SIG-M5 (cell line): ENCODE results near the gene MICAL2.

Experiments used
- DNase-seq: peaks from one replicate; lab custom pipeline; 2025; lab: John Stamatoyannopoulos, UW

MICAL2 gene

GRCh38 chr11:12076840-12077534 lies 33.4 kb upstream of the MICAL2 start:
- DNase-seq = no peak

DNA sequence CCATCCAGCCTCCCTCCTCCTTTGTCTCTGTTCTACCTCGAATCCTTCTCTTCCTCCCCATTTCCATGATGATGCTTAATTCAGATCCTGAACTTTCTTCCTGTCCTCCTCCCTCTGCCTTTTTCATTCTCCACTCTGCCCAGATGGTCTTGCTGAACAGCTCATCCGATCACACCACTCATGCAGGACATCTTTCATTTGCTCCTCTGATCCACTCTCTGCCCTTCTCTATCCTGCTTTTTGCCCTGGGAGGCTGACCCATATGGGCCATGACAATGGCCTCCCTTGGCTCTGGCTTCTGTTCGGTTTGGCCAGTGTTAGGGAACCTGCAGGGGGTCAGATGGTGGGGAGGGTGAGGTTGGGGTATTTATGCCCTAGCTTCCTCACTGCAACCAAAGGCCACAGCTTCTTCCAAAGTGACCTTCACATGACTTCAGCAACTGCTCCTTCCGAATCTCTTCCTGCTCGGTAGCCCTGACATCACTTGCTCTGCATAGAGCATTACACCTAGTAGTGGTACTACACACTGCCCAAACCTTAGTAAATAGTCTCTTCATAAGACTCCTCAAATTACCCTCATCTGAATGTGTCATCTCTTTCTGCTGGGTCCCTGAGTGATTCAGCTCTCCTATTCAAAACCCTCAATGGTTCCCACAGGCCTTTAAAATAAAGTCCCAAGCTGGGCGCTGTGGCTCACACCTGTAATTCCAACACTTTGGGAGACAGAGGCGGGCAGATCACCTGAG lies 32.7 kb upstream of the MICAL2 start:
- DNase-seq = no peak

DNA sequence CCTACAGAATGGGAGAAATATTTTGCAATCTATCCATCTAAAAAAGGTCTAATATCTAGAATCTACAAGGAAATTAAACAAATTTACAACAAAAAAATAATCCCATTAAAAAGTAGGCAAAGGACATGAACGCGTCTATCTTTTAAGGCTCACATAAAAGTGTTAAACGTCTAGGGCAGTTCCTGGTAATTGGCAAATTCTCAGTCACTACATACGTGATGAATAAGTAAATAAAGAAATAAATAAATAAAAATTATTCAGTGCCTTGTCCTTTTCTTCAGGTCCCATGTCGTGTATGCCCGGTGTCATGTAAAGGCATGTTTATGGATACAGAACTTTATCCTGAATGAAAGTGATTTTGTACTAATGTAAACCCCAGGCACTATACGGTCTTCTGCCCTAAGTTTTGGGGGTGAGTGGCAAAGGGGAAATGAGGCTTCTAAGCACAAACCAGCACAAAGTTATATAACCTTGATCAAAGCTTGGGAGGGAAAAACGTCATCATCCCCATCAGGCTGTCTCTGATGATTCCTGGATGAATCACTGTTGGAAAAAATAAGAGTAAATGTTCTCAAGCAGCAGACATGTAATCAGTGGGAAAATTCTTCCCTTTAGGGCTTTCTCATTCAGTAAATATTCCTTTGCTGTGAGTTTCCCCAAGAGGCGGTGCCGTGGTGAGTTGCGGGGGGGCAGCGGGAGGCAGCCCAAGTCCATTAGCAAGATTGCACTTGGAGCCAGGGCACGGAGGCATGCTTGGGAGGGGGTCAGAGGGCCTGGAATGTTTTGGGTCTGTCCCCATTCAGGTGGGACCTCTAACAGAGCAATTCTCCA lies 30.4 kb upstream of the MICAL2 start:
- no peak for DNase-seq

DNA sequence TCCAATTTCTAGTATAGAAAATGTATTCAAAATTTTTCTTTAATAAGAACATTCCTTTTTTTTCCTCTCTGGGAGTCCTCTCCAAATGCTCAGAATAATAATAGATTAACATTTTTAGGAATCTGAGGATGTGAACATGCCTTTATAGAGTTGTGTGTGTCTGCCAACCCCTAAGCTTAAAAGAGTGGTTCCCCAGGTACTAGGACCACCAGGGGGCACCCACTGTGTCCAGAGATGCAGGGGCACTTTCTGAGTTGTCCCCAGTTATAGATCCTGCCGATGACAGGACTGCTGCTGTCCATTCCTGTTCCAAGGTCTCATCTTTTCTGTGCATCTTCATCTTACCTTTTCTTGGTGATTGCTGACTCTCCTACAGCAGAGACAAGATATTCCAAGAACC lies 27.0 kb upstream of the MICAL2 start:
- DNase-seq = no peak

GRCh38 chr11:12084256-12084655 lies 26.1 kb upstream of the MICAL2 start:
- DNase-seq = no peak

DNA sequence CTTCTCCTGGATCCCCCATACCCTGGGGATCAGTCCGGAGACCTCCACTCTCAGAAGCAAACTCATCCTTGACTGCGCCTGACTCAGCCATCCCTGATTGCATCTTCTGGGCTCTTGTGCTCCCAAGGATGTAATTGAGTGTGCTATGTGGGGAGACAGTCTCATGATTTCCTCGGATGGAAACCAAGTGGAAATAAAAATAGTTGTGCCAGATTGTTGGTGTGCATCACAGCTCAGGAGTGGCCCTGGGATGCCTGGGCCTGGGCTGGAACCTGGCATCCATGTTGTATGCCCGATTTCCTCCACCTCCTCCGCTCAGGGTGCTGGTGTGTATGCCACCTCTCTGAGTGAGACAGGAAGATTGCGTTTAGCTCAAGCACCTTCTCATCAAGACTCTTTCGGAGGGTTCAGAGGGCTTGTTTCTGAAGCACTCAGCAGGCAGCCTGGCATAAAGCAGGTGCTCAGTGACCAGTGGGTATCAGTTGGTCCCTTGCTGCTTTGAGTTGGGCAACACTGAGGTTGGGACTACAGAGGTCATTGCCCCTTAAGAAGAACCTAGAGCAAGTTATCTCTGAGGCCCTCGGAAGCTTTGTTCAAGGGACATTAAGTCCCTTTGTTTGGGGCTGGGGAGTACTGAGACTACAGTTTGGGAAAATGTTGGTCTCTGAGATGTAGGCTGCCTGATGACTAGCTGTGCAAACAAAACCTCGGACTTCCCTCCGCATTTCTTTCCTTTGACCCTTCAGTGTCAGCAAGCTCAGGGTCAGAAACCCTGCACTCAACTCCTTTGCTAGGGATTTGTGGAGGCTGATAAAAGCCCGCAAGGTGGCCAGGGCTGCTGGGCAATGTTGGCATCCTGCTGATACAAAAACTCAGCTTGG lies 24.8 kb upstream of the MICAL2 start:
- DNase-seq = no peak

DNA sequence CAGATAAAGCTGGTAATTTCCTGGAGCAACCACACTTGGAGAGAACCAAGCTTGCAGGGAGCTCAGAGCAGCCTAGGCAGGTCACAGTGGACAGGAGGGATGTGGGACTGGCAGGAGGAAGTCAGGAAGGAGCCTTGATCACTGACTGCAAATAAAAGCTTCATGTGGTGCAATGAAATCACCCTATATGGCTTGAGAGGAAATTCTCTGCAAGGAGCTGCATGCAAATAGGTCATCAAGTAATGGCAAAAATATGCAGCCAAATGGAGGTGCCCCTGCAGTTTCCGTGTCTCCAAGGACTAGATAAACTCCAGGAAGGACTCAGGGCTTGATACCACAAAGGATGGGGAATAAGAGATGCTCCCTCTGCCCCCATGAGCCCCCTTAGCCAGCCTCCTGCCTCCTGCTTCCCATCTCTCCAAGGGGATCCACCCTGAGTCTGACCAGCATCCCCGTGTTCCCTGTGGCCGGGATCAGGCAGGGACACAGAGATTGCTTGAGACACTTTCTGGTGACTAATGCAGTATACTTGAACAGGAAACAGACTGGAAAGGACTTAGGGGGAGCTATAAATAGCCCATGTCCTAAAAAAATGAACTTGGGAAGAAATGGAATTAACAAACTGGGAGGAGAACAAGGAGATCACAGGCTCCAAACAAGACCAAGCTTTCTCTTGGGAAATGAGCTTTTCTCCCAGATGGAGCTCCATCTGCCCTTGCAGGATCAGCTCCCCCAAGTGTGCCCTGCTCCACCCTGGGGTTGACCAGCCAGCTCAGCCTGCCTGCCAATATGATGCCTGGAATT lies 23.9 kb upstream of the MICAL2 start:
- no peak for DNase-seq

GRCh38 chr11:12087075-12088004 lies 23.1 kb upstream of the MICAL2 start:
- no peak for DNase-seq

GRCh38 chr11:12088047-12088481 lies 22.3 kb upstream of the MICAL2 start:
- DNase-seq = no peak

DNA sequence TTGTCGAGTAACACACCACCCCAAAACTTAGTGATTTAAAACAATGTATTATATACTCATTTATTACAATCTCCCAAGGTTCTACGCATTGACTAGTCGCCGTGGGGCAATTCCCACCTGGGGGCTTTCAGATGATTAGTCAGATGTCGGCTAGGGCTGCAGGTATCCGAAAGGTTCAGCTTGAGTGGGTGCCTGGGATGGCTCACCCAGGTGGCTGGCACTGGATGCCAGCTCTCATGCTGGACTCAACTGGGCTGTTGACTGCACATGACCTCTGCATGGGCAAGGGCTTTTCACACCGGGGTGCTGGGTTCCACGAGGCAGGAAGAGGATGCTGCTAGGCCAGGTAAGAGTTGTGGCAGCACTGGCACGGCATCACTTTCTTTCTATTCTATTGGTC lies 21.9 kb upstream of the MICAL2 start:
- DNase-seq = no peak

GRCh38 chr11:12089041-12089440 lies 21.3 kb upstream of the MICAL2 start:
- DNase-seq = no peak

DNA sequence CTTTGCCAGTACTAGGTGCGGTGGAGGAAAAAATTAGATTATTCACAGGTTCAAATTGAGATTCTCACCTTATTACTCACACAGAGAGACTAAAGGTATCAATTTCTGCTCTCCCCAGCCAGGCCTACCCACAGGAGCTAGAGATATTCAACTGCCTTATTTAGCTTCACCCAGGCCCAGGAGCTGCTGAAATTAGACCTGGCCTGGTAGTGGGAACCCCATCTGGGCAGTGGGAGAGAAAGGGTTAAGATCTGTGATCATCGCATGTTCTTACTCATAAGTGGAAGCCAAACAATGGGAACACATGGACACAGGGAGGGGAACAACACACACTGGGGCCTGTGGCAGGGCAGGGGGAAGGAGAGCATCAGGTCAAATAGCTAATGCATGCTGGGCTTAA lies 20.9 kb upstream of the MICAL2 start:
- DNase-seq = no peak

DNA sequence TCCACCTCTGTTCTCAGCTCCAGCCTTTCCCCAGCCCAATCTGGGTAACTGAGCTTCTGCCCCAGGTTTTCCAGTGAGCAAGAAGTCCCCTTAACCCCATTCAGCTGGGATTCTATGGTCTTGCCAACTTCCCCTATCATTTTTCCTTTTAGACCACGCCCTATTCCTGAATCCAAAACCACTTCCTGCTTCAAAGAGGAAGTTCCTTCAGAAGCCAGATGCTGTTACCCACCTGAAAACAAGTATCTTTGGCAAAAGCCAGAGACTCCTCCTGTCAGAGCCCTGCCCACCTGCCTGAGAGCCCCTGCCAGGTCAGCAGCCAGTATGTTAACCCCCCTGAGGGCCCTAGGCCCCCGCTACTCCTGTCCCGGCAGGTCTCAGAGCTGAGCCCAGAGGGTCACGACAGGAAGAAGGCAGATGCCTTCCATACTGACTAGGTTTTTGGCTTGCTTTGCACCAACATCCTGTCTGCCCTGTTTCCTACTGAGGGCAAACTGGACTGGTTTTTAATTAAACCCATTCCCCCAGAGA lies 20.3 kb upstream of the MICAL2 start:
- DNase-seq = no peak

DNA sequence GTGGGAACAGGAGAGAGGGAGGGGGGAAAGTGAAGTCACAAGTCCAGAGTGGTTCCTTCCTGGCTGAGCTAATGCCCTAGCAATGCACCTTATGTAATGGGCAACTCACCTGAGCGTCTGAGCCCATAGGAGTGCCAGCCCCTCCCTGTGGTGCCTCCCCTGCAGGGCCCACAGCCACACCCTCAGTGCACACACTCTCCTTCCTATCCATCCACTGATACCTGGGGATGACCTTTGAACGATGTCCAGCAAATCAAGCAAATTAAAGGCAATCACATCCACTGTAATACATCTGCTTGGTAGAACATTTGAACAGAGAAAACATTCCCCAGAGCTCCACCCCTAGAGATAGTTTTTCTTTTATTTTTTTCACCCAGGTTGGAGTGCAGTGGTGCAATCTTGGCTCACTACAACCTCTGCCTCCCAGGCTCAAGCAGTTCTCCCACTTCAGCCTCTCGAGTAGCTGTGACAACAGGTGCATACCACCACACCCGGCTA lies 19.6 kb upstream of the MICAL2 start:
- no peak for DNase-seq

DNA sequence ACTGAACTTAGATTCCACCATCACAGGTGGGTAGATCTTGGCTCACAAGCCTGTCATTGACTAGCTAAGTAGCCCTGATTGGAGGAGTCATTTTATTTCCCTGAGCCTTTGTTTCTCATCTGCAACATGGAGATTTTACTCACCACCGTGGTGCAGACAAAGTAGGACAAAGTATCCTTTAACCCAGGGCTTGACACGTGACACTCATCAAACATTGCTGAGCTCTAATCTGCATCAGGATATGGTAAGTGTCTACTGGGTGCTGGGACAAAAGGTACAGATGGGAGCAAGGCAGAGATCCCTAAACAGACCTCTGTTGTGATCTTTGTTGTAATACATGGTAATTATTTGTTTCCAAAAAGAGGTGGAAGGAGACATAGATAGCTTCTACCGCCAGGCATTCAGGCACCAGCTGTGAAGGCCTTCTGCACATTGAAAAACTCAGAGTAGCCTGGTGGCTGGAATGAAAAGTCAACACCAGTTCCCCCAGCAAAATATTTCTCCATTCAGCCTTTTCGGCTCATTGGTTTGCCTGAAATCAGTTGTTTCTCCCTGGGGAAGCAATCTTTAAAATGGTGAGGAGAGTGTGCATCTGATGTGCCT lies 18.3 kb upstream of the MICAL2 start:
- DNase-seq = no peak

- DNase-seq = no peak
Observed at GRCh38 chr11:12092714-12093113, 17.7 kb upstream of the MICAL2 start.

GRCh38 chr11:12094872-12095800 lies 15.3 kb upstream of the MICAL2 start:
- no peak for DNase-seq

- no peak for DNase-seq
Observed at GRCh38 chr11:12097219-12097618, 13.2 kb upstream of the MICAL2 start.
